ENCODE measurements around the gene TIMELESS.
"Not testable (repeated sequence)": the region's sequence is repeated elsewhere in the genome, so short reads cannot be mapped to it uniquely, and the experiment has no call there.

Gene TIMELESS

GRCh38 chr12:56448860-56449621, at the start of gene TIMELESS:
Gene TIMELESS (minus strand): TSS chr12:56449426. CDS start chr12:56434170, 15,256 bp downstream.
- in situ Hi-C loops (cut with MboI; ENCODE audit: low sequenced_read_pairs): no loop called here

DNA sequence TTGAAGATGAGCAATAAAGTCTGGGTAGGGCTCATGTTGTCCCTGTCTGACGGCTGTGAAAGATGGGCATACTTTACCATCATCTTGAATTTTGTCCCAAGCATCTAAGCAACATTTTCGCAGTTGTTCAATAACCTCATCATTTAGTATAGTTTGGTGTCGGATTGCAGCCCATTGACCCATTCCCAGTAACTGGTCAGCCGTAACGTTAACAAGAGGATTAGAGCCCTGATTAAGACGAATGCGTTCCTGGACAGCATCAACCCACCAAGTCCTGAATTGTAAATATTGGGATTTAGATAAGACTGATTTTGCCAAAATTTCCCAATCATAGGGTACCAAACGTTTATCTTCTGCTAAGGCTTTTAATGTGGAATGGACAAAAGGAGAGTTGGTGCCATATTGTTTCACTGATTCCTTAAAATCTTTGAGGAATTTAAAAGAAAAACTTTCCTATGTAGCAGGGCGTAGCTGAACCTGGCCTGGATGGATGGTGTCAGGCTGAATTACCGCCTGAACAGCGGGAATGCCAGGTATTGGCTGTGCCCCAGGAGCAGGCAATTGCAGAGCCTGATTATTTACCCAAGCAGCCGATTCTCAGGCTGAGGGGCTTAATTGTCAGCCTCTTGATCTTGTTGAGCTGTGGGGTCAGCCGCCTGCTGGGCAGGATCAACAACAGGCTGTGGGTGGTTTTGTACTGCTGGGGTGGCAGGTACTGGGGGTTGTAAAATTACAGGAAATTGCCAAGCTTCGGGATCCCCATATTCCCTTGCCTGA, 49.1 kb upstream of the TIMELESS start:
- in situ Hi-C loops (cut with MboI; ENCODE audit: low sequenced_read_pairs): not testable (repeated sequence)

DNA sequence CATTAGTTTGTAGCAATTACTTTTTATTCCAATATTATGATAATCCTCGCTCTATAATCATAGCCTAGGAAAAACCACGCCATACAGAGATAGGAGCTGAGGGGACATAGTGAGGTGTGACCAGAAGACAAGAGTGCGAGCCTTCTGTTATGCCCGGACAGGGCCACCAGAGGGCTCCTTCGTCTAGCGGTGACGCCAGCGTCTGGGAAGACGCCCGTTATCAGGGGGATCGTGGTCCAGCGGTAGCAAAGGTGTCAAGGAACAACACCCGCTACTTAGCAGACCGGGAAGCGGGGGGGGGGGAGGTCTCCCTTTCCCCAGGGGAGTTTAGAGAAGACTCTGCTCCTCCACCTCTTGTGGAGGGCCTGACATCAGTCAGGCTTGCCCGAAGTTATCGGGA, 47.5 kb upstream of the TIMELESS start:
- in situ Hi-C loops (cut with MboI; ENCODE audit: low sequenced_read_pairs): not testable (repeated sequence)

GRCh38 chr12:56494481-56494880, 45.3 kb upstream of the TIMELESS start:
- in situ Hi-C loops (cut with MboI; ENCODE audit: low sequenced_read_pairs): not testable (repeated sequence)

DNA sequence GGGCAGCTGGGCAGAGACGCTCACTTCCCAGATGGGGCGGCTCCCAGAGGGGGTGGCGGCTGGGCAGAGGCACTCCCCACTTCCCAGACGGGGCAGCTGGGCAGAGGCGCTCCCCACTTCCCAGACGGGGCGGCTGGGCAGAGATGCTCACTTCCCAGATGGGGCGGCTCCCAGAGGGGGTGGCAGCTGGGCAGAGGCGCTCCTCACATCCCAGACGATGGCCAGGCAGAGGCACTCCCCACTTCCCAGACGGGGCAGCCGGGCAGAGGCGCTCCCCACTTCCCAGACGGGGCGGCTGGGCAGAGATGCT, 44.8 kb upstream of the TIMELESS start:
- in situ Hi-C loops (cut with MboI; ENCODE audit: low sequenced_read_pairs): not testable (repeated sequence)

GRCh38 chr12:56493409-56494105, 44.3 kb upstream of the TIMELESS start:
- in situ Hi-C loops (cut with MboI; ENCODE audit: low sequenced_read_pairs): not testable (repeated sequence)

- in situ Hi-C loops (cut with MboI; ENCODE audit: low sequenced_read_pairs): no loop called here
Measured at GRCh38 chr12:56490360-56490759, 41.1 kb upstream of the TIMELESS start.

- in situ Hi-C loops (cut with MboI; ENCODE audit: low sequenced_read_pairs): no loop called here
Measured at GRCh38 chr12:56488041-56488955, 39.1 kb upstream of the TIMELESS start, which contains the start of gene GLS2. Gene GLS2 (minus strand): TSS chr12:56488161. CDS start chr12:56488118, 43 bp downstream.

GRCh38 chr12:56487448-56488040, 38.3 kb upstream of the TIMELESS start:
- in situ Hi-C loops (cut with MboI; ENCODE audit: low sequenced_read_pairs): no loop called here

DNA sequence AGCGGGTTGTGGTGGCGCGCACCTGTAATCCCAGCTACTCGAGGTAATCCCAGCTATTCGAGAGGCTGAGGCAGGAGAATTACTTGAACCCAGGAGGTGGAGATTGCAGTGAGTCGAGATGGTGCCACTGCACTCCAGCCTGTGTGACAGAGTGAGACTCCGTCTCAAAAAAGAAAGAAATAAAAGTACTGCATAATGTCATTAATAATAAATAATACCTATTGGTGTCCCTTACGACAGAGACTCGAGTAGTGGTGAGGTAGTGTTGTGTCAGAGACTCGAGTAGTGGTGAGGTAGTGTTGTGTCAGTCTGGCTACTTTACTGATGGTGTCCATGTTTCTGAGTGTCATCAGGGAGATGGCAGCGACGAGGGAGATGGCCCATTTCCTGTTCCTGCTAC, 37.5 kb upstream of the TIMELESS start:
- in situ Hi-C loops (cut with MboI; ENCODE audit: low sequenced_read_pairs): no loop called here

DNA sequence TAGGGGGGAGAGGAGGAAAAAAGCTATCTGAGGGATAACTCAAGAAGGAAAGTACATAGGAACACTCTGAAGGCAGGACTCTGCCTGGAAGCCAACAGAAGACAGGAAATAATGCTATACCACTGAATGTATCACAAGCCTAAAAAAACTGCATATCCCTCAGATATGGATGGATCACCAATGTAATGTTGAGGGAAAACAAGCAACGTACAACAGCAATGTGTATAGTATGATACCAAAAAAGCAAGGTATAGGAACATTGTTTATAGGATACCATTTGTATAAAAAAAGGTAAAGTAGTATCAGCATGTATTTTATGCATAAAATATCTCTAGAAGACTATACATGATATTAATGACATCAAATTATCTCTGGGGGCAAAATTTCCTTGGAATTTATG, 35.3 kb upstream of the TIMELESS start:
- in situ Hi-C loops (cut with MboI; ENCODE audit: low sequenced_read_pairs): no loop called here

DNA sequence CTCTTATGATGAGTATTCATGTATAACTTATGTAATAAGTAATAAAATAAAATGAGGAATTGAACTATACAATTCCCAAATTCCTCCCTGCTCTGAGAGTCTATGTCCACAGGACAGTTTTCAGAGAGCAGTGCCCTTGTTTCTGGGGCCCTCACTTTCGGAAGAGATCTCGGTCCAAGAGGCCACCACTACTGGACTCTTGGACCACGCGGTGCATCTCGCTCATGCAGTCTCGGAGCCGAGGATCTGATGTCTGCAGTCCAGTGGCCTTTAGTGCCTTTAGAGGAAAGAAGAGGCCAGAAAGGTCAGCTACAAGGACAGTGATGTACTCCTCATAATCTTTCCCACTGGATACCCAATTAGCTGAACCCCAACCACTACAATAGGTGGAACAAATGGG, 30.4 kb upstream of the TIMELESS start:
- in situ Hi-C loops (cut with MboI; ENCODE audit: low sequenced_read_pairs): no loop called here

DNA sequence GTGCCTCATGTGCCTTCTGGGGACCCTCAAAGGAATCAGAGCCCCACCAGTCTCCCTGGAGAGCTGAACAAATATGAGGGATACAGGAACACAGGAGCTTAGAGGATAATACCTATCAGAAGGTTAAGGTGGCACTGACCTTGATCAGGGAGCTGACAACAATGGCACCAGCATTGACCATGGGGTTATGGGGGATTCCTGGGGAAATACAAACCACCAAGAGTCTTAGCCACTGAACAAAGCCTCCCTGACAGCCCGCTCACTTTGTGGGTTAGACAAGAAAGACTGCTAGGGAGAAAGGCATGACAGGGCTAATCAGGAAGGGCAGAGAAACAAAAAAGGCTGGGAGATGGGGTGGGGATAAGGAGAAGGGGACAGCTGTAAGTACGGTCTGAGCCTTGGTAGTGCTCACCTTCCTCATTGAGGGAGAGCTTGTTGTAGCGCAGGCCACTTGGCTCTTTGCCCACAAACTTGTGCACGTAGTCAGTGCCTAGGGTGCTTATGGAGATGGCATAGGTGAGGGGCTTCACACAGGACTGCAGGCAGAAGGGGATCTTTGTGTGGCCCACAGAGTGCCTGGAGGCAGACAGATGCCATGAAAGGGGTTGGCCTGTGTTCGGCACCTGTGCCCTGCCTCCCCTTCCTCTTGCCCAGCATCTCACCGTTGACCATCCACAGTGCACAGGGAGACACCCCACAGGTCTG, 28.4 kb upstream of the TIMELESS start:
- in situ Hi-C loops (cut with MboI; ENCODE audit: low sequenced_read_pairs): no loop called here

GRCh38 chr12:56476972-56477432, 27.8 kb upstream of the TIMELESS start:
- in situ Hi-C loops (cut with MboI; ENCODE audit: low sequenced_read_pairs): no loop called here

DNA sequence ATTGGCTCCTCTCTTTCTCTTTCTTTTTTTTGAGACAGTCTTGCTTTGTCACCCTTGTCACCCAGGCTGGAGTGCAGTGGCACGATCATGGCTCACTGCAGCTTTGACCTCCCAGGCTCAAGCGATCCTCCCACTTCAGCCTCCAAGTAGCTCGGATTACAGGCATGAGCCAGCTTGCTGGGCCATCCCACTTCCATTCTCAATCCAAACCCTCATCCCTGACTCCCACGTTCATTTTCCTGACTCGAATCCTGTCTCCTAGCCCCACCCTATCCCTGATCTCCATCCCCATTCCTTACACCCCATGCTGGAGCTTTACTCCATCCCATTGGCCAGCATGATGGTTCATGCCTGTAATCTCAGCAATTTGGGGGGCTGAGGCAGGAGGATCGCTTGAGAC, 26.9 kb upstream of the TIMELESS start:
- in situ Hi-C loops (cut with MboI; ENCODE audit: low sequenced_read_pairs): no loop called here

DNA sequence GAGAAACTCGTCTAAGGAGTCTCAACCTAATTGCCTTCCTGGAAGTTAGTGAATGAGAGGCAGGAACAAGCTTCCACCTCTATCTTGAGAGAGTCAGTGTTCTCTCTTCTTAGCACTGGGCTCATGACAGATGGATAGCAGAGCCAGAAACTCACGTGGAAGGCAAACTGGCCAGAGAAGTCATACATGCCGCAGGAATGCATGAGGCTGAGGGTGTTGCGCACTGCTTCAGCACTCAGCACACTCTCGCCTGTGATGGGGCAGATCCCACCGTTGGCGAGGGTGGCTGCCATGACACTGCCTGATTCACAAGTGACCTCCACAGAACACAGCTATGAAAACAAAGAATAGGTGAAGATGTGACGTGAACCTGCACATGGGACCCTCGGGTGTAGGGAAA, 25.2 kb upstream of the TIMELESS start:
- in situ Hi-C loops (cut with MboI; ENCODE audit: low sequenced_read_pairs): no loop called here

GRCh38 chr12:56469007-56469930, 20.0 kb upstream of the TIMELESS start:
- in situ Hi-C loops (cut with MboI; ENCODE audit: low sequenced_read_pairs): loop anchor here (10.0 kb wide), 2 partner anchors 274 to 344 kb away; partner anchors contain the start of gene ESYT1

Measured in HL-60/S4 (cell line).